ENCODE results near the gene TSHZ1. TPM values are rescaled to one million over a fixed set of nuclear protein-coding genes. Genes with fewer than 3 reads are reported as not detected.

The TSHZ1 gene
- total RNA-seq, 2 donors from 2014 or later = 13.9 to 17.4 TPM

- H3K9me3 ChIP-seq = no peaks in the 10 kb centered on the region
- no peak for TF ChIP-seq CTCF (IDR thresholded peaks at IDR 0.05)
- no peak overlapping the region for H3K27ac ChIP-seq
- ATAC-seq (ENCODE audit: insufficient number of reproducible peaks, low FRiP score, low read depth) (no peak), DNase-seq (ENCODE audit: low spot score) (no peak)
- H3K27me3 ChIP-seq (replicated peaks; ENCODE audit: insufficient read depth) = no peaks in the 10 kb centered on the region
- no peaks in the 10 kb centered on the region for H3K4me1 ChIP-seq (ENCODE audit: control insufficient read depth in 1 of 2, low read depth in 2 of 2)
- no peak overlapping the region for H3K4me3 ChIP-seq
- peaks cover 3% of the 10 kb centered on the region for H3K36me3 ChIP-seq
Measured at GRCh38 chr18:75235896-75236295, 25.3 kb downstream of the TSHZ1 start.

- Histone ChIP-seq H3K4me1 (ENCODE audit: control insufficient read depth in 1 of 2, low read depth in 2 of 2) (no peaks in the 10 kb centered on the region), H3K4me3 (no peak overlapping the region), H3K9me3 (no peaks in the 10 kb centered on the region), H3K27me3 (replicated peaks; ENCODE audit: insufficient read depth) (no peaks in the 10 kb centered on the region), H3K27ac (no peak overlapping the region), H3K36me3 (peaks cover 3% of the 10 kb centered on the region)
- DNase-seq (ENCODE audit: low spot score) (no peak), ATAC-seq (ENCODE audit: insufficient number of reproducible peaks, low FRiP score, low read depth) (no peak)
- no peak for TF ChIP-seq CTCF (IDR thresholded peaks at IDR 0.05)
Measured at GRCh38 chr18:75238100-75238499, 27.5 kb downstream of the TSHZ1 start.

- no peaks in the 10 kb centered on the region for H3K9me3 ChIP-seq
- H3K4me1 ChIP-seq (ENCODE audit: control insufficient read depth in 1 of 2, low read depth in 2 of 2) = no peaks in the 10 kb centered on the region
- H3K27ac ChIP-seq = no peak overlapping the region
- no peaks in the 10 kb centered on the region for H3K27me3 ChIP-seq (replicated peaks; ENCODE audit: insufficient read depth)
- no peak for TF ChIP-seq CTCF (IDR thresholded peaks at IDR 0.05)
- peaks cover 3% of the 10 kb centered on the region for H3K36me3 ChIP-seq
- DNase-seq (ENCODE audit: low spot score) (no peak), ATAC-seq (ENCODE audit: insufficient number of reproducible peaks, low FRiP score, low read depth) (no peak)
- H3K4me3 ChIP-seq = no peak overlapping the region
Measured at GRCh38 chr18:75238786-75239185, 28.2 kb downstream of the TSHZ1 start.

GRCh38 chr18:75240433-75240832 lies 29.8 kb downstream of the TSHZ1 start:
- no peaks in the 10 kb centered on the region for H3K27me3 ChIP-seq (replicated peaks; ENCODE audit: insufficient read depth)
- H3K9me3 ChIP-seq = no peaks in the 10 kb centered on the region
- ATAC-seq (ENCODE audit: insufficient number of reproducible peaks, low FRiP score, low read depth) (no peak), DNase-seq (ENCODE audit: low spot score) (no peak)
- no peak for TF ChIP-seq CTCF (IDR thresholded peaks at IDR 0.05)
- peaks cover 3% of the 10 kb centered on the region for H3K36me3 ChIP-seq
- H3K4me3 ChIP-seq = no peak overlapping the region
- no peaks in the 10 kb centered on the region for H3K4me1 ChIP-seq (ENCODE audit: control insufficient read depth in 1 of 2, low read depth in 2 of 2)
- H3K27ac ChIP-seq = no peak overlapping the region

- ATAC-seq (ENCODE audit: insufficient number of reproducible peaks, low FRiP score, low read depth) = no peak
- peaks cover 0 to under 1% of the 10 kb centered on the region in 2 donors for H3K4me1 ChIP-seq (ENCODE audit: control insufficient read depth in 1 of 2, low read depth in 2 of 2)
Measured at GRCh38 chr18:75241705-75242104, 31.1 kb downstream of the TSHZ1 start.

More at GRCh38 chr18:75241705-75242104, 31.1 kb downstream of the TSHZ1 start:
- no peak for TF ChIP-seq CTCF (IDR thresholded peaks at IDR 0.05)
- Histone ChIP-seq H3K36me3 (no peaks in the 10 kb centered on the region), H3K9me3 (no peaks in the 10 kb centered on the region), H3K27ac (no peak overlapping the region), H3K27me3 (replicated peaks; ENCODE audit: insufficient read depth) (no peaks in the 10 kb centered on the region), H3K4me3 (no peak overlapping the region)
- DNase-seq (ENCODE audit: low spot score) = no peak
